ENCODE results near the gene IZUMO1. TPM values are rescaled to one million over a fixed set of nuclear protein-coding genes. Genes with fewer than 3 reads are reported as not detected.

The IZUMO1 gene
- total and polyA plus RNA-seq, 2 of the 13 experiments (the other 11 are each of a cell fraction or from before 2014, with no cell fraction given): 0.07 to 0.22 TPM

- TF ChIP-seq ZNF296 (CRISPR knock-in tag; conservative IDR thresholded peaks at IDR 0.05): no peak
- no peak for TF ChIP-seq RORA (CRISPR knock-in tag; IDR thresholded peaks at IDR 0.05)
- TF ChIP-seq ZNF501 (CRISPR knock-in tag; IDR thresholded peaks at IDR 0.05): peak; percentile 68
- TF ChIP-seq KDM3A (CRISPR knock-in tag; IDR thresholded peaks at IDR 0.05; ENCODE audit: low read depth): no peak
- no peak for TF ChIP-seq CCDC6 (CRISPR knock-in tag; IDR thresholded peaks at IDR 0.05)
- no peak for TF ChIP-seq CBX5 (CRISPR knock-in tag; IDR thresholded peaks at IDR 0.05; ENCODE audit: borderline replicate concordance)
- TF ChIP-seq HNRNPH1 (optimal IDR thresholded peaks at IDR 0.05; ENCODE audit: low read depth, low read length): no peak
- TF ChIP-seq PRDM15 (CRISPR knock-in tag; IDR thresholded peaks at IDR 0.05): no peak
- no peak for TF ChIP-seq ZHX1 (CRISPR knock-in tag; IDR thresholded peaks at IDR 0.05; ENCODE audit: low read depth)
- TF ChIP-seq ZSCAN29 (CRISPR knock-in tag; conservative IDR thresholded peaks at IDR 0.05): no peak
- TF ChIP-seq PITX1 (CRISPR knock-in tag; IDR thresholded peaks at IDR 0.05): 0 out of 2 replicates have a peak, but pooled peaks have one; percentile 27
- peak; percentile 72; the same call in 1 of the 2 replicates for TF ChIP-seq MIXL1 (CRISPR knock-in tag; IDR thresholded peaks at IDR 0.05)
- no peak for TF ChIP-seq ZC3H4 (CRISPR knock-in tag; IDR thresholded peaks at IDR 0.05; ENCODE audit: borderline replicate concordance)
- no peak for TF ChIP-seq SRSF1 (optimal IDR thresholded peaks at IDR 0.05; ENCODE audit: low read depth, low read length)
- peak; percentile 71 for TF ChIP-seq PHF5A (CRISPR knock-in tag; IDR thresholded peaks at IDR 0.05; ENCODE audit: low read depth, unreplicated experiment)
- TF ChIP-seq PATZ1 (CRISPR knock-in tag; IDR thresholded peaks at IDR 0.05): no peak
- 0 out of 4 replicates have a peak, but pooled peaks of 1 of the 2 experiments have one; percentile 13 for TF ChIP-seq HMGXB4 (CRISPR knock-in tag; IDR thresholded peaks at IDR 0.05; ENCODE audit: borderline replicate concordance in 1 of 2, low read depth in 1 of 2)
- TF ChIP-seq PHB2 (IDR thresholded peaks at IDR 0.05; ENCODE audit: partially characterized antibody): no peak
- TF ChIP-seq ZNF547 (CRISPR knock-in tag; IDR thresholded peaks at IDR 0.05): 0 out of 2 replicates have a peak, but pooled peaks have one; percentile 47
- TF ChIP-seq ZMYM3 (CRISPR knock-in tag; IDR thresholded peaks at IDR 0.05): no peak
Observed at GRCh38 chr19:48720613-48721296, 26.0 kb downstream of the IZUMO1 start (continued).

Measured in HepG2 (cell line).